22Rv1 (cell line): Measurements from ENCODE around the gene PRPF18.

ENCODE experiments used
- CTCF ChIP-seq: fragments of 450-650 bp; IDR thresholded peaks from 2 replicates; pipeline ENCODE4 v1.5.1; 2017; ENCODE audit warnings: mild to moderate bottlenecking
- ZFX ChIP-seq: fragments of 450-650 bp; IDR thresholded peaks from 2 replicates; pipeline ENCODE4 v1.6.1; 2017; ENCODE audit warnings: antibody characterized with exemption, borderline replicate concordance

- TF ChIP-seq CTCF (no peak), ZFX (no peak)
Observed at GRCh38 chr10:13643016-13643415, 56.3 kb downstream of the PRPF18 start.
